DOHH2 (cell line): Measurements from ENCODE around the gene TSC22D4.
"Not testable (repeated sequence)": the region's sequence is repeated elsewhere in the genome, so short reads cannot be mapped to it uniquely, and the experiment has no call there.

Source experiments
- CTCF ChIP-seq: fragments of 200-600 bp; sonication (generic); IDR thresholded peaks from one replicate; pipeline ENCODE4 v1.5.1; 2014; ENCODE audit warnings: antibody characterized with exemption, mild to moderate bottlenecking, low read depth, low read length; ENCODE audit not compliant: poor library complexity, severe bottlenecking
- EZH2phosphoT487 ChIP-seq: fragments of 200-600 bp; sonication (generic); IDR thresholded peaks from 2 replicates; pipeline ENCODE4 v1.6.1; 2017; ENCODE audit warnings: borderline replicate concordance, mild to moderate bottlenecking, antibody characterized with exemption, low read length, moderate library complexity, mixed read lengths

DNA sequence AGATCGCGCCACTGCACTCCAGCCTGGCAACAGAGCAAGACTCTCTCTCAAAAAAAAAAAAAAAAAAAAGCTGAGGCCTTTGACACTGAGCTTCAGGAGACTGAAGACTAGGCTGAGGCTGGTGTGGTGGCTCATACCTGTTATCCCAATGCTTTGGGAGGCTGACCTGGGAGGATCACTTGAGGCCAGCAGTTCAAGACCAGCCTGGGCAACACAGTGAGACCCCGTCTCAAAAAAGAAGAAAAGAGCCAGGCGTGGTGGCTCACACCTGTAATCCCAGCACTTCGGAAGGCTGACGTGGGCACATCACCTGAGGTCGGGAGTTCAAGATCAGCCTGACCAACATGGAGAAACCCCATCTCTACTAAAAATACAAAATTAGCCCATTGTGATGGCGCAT lies 31.7 kb downstream of the TSC22D4 start:
- not testable (repeated sequence) for TF ChIP-seq CTCF, EZH2phosphoT487
